OCI-LY7 (cell line): ENCODE measurements around the gene AGBL1. TPM values are rescaled to one million over a fixed set of nuclear protein-coding genes. Genes with fewer than 3 reads are reported as not detected.

Source experiments
- BruUV-seq: library from RNA; stranded (reverse); fragments of 400-500 nt; replicated peaks from 2 replicates; lab custom pipeline; 2021; lab: Mats Ljungman, UMichigan
- CTCF ChIA-PET: fragments of 300-600 bp; sonication (Branson Sonifier 250); formaldehyde crosslinking; loops from one replicate; lab custom pipeline; 2022; ENCODE audit warnings: antibody characterized with exemption; ENCODE audit not compliant: unreplicated experiment; lab: Charles Lee
- POLR2A ChIA-PET: fragments of 300-600 bp; sonication (Branson Sonifier 250); formaldehyde crosslinking; loops from one replicate; lab custom pipeline; 2022; ENCODE audit warnings: antibody characterized with exemption; lab: Charles Lee
- DNase-seq: peaks from one replicate; pipeline ENCODE4 v3.0.0-alpha.2; 2015; ENCODE audit warnings: low spot score
- H2AFZ ChIP-seq: fragments of 200-600 bp; sonication (generic), shearing (Covaris generic); 2 replicates; pipeline ENCODE4 v1.6.1; 2014; ENCODE audit warnings: mild to moderate bottlenecking, antibody characterized with exemption, low read length, moderate library complexity
- H3K27ac ChIP-seq: fragments of 200-600 bp; sonication (generic); 2 replicates; pipeline ENCODE4 v1.5.1; 2014; ENCODE audit warnings: mixed run types, low read depth, mild to moderate bottlenecking, moderate library complexity, low read length, inconsistent platforms; ENCODE audit not compliant: poor library complexity, severe bottlenecking
- H3K36me3 ChIP-seq: fragments of 200-600 bp; sonication (generic); 2 replicates; pipeline ENCODE4 v1.6.1; 2014; ENCODE audit warnings: mild to moderate bottlenecking, antibody characterized with exemption, low read length, moderate library complexity, mixed read lengths; ENCODE audit not compliant: insufficient read depth
- H3K4me1 ChIP-seq: fragments of 200-600 bp; sonication (generic); 2 replicates; pipeline ENCODE4 v1.5.1; 2014; ENCODE audit warnings: mild to moderate bottlenecking, low read length; ENCODE audit not compliant: insufficient read depth, poor library complexity, severe bottlenecking
- H3K4me2 ChIP-seq: fragments of 200-600 bp; sonication (generic); 2 replicates; pipeline ENCODE4 v1.6.1; 2014; ENCODE audit warnings: mild to moderate bottlenecking, low read length
- H3K4me3 ChIP-seq: fragments of 200-600 bp; sonication (generic); 2 replicates; pipeline ENCODE4 v1.5.1; 2014; ENCODE audit warnings: mild to moderate bottlenecking, low read depth, low read length; ENCODE audit not compliant: poor library complexity, severe bottlenecking
- H3K79me2 ChIP-seq: fragments of 200-600 bp; sonication (generic); 2 replicates; pipeline ENCODE4 v1.6.1; 2016; ENCODE audit warnings: low read depth, mild to moderate bottlenecking, low read length, moderate library complexity, mixed read lengths; ENCODE audit not compliant: insufficient read depth
- H3K9me2 ChIP-seq: fragments of 200-600 bp; sonication (generic); 2 replicates; pipeline ENCODE4 v1.6.1; 2016; ENCODE audit warnings: mild to moderate bottlenecking, low read length, mixed read lengths; ENCODE audit not compliant: insufficient read depth
- H3K9me3 ChIP-seq: fragments of 200-600 bp; sonication (generic); 2 replicates; pipeline ENCODE4 v1.6.1; 2014; ENCODE audit warnings: mild to moderate bottlenecking, mixed run types, low read length, mixed read lengths
- H4K20me1 ChIP-seq: fragments of 200-600 bp; sonication (generic); 2 replicates; pipeline ENCODE4 v1.6.1; 2014; ENCODE audit warnings: mild to moderate bottlenecking, antibody characterized with exemption, low read length, moderate library complexity, mixed read lengths; ENCODE audit not compliant: insufficient read depth
- EZH2phosphoT487 ChIP-seq: fragments of 200-600 bp; sonication (generic); IDR thresholded peaks from 2 replicates; pipeline ENCODE4 v1.6.1; 2018; ENCODE audit warnings: low read depth, borderline replicate concordance, mild to moderate bottlenecking, mixed run types, antibody characterized with exemption, low read length, moderate library complexity, mixed read lengths
- intact Hi-C: fragments of 100-400 bp; cut with micrococcal nuclease; formaldehyde crosslinking; loops from one replicate; pipeline ENCODE4 v1.10.0; 2022; ENCODE audit not compliant: unreplicated experiment
- total RNA-seq, 2 experiments: library from RNA; depleted of rRNA in 1 of 2; stranded (reverse); fragments of >200 nt in 1 of 2; shearing (Covaris generic) in 1 of 2; gene quantifications; 2 replicates each; pipeline ENCODE4 v1.2.3, GENCODE V29; 2014 to 2022
- TF ChIP-seq, protein P1 (sequence below): fragments of 200-600 bp; sonication (generic); conservative IDR thresholded peaks from 2 replicates; pipeline ENCODE4 v1.5.1; 2014; ENCODE audit warnings: mild to moderate bottlenecking, antibody characterized with exemption, low read length, moderate library complexity, mixed read lengths

Gene AGBL1
- total RNA-seq, 2 experiments from 2014 or later: not detected

DNA sequence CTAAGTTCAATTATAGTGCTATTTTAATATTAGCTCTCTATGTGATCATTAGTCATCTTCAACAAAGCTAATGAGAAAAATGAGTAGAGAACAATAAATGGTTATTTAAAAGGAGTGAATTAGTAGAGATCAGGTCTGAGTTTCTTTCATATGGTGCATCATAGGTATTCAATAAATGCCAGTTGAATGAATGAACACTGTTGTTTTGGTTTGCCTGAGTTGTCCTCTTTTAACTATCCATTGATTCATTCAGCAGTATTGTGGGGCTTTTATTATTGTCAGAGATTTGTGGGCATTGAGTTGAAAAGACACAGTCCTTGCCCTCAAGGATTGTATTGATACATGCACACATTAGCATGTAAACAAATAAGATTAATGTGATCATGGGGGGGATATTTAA is 88.2 kb downstream of the AGBL1 start:
- TF ChIP-seq EZH2phosphoT487: no peak
- TF ChIP-seq, protein P1, sequence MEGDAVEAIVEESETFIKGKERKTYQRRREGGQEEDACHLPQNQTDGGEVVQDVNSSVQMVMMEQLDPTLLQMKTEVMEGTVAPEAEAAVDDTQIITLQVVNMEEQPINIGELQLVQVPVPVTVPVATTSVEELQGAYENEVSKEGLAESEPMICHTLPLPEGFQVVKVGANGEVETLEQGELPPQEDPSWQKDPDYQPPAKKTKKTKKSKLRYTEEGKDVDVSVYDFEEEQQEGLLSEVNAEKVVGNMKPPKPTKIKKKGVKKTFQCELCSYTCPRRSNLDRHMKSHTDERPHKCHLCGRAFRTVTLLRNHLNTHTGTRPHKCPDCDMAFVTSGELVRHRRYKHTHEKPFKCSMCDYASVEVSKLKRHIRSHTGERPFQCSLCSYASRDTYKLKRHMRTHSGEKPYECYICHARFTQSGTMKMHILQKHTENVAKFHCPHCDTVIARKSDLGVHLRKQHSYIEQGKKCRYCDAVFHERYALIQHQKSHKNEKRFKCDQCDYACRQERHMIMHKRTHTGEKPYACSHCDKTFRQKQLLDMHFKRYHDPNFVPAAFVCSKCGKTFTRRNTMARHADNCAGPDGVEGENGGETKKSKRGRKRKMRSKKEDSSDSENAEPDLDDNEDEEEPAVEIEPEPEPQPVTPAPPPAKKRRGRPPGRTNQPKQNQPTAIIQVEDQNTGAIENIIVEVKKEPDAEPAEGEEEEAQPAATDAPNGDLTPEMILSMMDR: no peak
- intact Hi-C loops: no loop called here
- BruUV-seq: no TSS peak

DNA sequence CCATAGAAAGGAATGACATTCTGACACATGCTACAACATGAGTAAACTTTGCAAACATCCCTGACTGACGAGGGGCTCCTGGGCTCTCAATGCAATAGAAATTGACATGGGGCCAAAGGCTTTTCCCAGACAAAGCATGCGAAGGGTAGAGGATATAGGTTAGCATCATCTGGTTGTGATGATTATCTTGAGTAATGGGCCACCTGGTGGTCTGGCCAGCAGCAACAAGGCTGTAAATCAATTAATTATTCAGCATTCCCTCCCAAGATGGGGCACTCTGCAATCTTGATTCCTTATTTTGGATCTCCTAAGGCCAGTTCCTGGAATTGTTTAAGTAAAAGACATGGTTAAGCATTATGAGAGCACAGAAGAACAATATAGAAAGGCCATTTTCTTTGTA is 99.2 kb downstream of the AGBL1 start:
- Histone ChIP-seq H3K27ac (no peak overlapping the region), H3K4me2 (no peak overlapping the region), H3K4me1 (no peaks in the 10 kb centered on the region), H3K9me2 (no peaks in the 10 kb centered on the region), H3K9me3 (no peaks in the 10 kb centered on the region), H3K36me3 (no peaks in the 10 kb centered on the region), H3K4me3 (no peak overlapping the region), H2AFZ (no peak overlapping the region), H4K20me1 (no peaks in the 10 kb centered on the region), H3K79me2 (no peaks in the 10 kb centered on the region)
- DNase-seq: no peak
- no TSS peak for BruUV-seq
- intact Hi-C loops: loop anchor here (10.0 kb wide), 1 partner anchor 314 kb away; no protein-coding TSS in a partner anchor
- ChIA-PET CTCF (no interaction called here), POLR2A (no interaction called here)
- TF ChIP-seq, protein P1: peak; percentile 31
- no peak for TF ChIP-seq EZH2phosphoT487

More for the DNA sequence above, 88.2 kb downstream of the AGBL1 start:
- no peaks in the 10 kb centered on the region for H3K36me3 ChIP-seq
- H3K4me1 ChIP-seq: no peaks in the 10 kb centered on the region
- no peak overlapping the region for H2AFZ ChIP-seq
- no peaks in the 10 kb centered on the region for H4K20me1 ChIP-seq
- CTCF ChIA-PET: no interaction called here
- no peak overlapping the region for H3K27ac ChIP-seq
- DNase-seq: no peak
- H3K9me2 ChIP-seq: no peaks in the 10 kb centered on the region
- POLR2A ChIA-PET: no interaction called here
- no peak overlapping the region for H3K4me3 ChIP-seq
- no peaks in the 10 kb centered on the region for H3K79me2 ChIP-seq
- H3K4me2 ChIP-seq: no peak overlapping the region
- no peaks in the 10 kb centered on the region for H3K9me3 ChIP-seq

DNA sequence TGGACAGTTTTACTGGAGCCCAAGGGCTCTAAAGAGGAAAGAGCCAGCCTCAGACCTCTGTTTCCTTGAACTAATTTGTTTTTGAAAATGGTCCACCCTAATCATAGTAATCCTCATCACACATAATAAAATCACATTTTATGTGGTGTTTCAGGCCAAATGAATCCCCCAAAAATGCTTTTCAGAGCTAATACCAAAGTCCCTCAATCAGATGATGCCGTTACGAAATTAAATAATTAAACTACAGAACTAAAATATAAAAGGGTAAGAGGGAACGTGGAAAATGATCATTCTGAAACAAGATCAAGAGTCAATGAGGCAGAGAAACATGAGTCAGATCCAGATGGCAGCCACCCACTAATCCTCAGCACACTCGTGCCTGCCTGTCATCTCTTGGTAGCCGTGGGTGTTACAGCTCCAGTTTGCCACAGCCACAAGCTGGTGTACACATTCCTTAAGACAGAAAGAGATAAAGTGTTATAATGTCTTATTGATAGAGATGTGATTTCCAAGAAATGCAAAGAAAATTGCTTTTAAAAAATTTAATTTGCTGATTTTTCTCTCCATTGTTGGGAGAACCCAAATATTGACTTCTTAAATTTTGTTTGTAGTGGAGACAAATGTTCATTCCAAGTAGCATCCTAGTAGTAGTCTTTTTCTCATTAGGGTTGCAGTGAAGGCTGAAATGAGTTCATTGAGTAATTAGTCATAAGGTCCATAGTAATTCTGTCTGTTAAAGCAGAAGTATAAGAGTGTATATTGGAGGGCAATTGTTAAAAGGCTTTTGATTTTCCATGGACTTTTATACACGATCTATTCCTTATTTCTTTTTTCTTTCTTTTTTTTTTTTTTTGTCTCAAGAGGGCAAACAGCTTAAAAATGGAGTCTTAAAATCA is 104.2 kb downstream of the AGBL1 start:
- Histone ChIP-seq H2AFZ (no peak overlapping the region), H3K36me3 (no peaks in the 10 kb centered on the region), H3K4me1 (no peaks in the 10 kb centered on the region), H3K9me3 (no peaks in the 10 kb centered on the region), H4K20me1 (no peaks in the 10 kb centered on the region), H3K9me2 (no peaks in the 10 kb centered on the region), H3K4me3 (no peak overlapping the region), H3K27ac (no peak overlapping the region), H3K4me2 (no peak overlapping the region), H3K79me2 (no peaks in the 10 kb centered on the region)
- ChIA-PET POLR2A (no interaction called here), CTCF (no interaction called here)
- TF ChIP-seq, protein P1: no peak
- no peak for TF ChIP-seq EZH2phosphoT487
- BruUV-seq: no TSS peak
- no peak for DNase-seq
- intact Hi-C loops: no loop called here
